ENCODE measurements around the gene TASP1. TPM values are rescaled to one million over a fixed set of nuclear protein-coding genes. Genes with fewer than 3 reads are reported as not detected.
A peak's percentile ranks its signal among the peaks of the same experiment; 100 is the strongest.

Gene TASP1, protein sequence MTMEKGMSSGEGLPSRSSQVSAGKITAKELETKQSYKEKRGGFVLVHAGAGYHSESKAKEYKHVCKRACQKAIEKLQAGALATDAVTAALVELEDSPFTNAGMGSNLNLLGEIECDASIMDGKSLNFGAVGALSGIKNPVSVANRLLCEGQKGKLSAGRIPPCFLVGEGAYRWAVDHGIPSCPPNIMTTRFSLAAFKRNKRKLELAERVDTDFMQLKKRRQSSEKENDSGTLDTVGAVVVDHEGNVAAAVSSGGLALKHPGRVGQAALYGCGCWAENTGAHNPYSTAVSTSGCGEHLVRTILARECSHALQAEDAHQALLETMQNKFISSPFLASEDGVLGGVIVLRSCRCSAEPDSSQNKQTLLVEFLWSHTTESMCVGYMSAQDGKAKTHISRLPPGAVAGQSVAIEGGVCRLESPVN
- 10 to 100 TPM in 1 of 2 donors, 1 to 10 TPM in 1; 4.9 to 11.9 TPM for total RNA-seq

- ATAC-seq (peak; percentile 99), DNase-seq (ENCODE audit: low spot score in 2 of 2) (peak; percentile 93 to 96)
- H3K9me3 Mint-ChIP-seq, result no peaks in the 10 kb centered on the region
- no peaks in the 10 kb centered on the region for H3K36me3 Mint-ChIP-seq
- H3K27ac Mint-ChIP-seq, result peak within 1 kb of the TSS; percentile 79 to 93
These were observed at the start of gene TASP1 for GRCh38 chr20:13638496-13639149. TASP1 (minus strand) TSS chr20:13638932; CDS start chr20:13630078, 8,854 bp downstream.

DNA sequence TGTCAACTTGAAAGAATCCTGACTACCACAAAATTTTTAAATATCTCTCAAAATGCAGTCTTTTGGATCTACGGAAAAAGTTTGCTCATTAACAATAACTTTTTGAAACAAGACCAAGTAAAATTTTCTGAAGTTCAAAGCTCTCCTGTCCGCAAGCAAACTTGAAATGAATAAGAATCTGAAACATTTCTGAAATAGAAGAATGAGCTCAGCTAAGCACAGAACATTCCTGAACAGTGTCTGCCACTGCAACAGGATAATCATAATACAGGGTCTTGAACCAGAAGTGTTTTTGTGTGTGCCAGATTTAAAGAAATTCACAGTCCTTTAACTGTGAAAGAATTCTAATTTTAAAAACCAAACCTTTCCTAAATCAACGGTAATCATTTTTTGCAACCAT lies 49.1 kb upstream of the TASP1 start:
- no peak for DNase-seq (ENCODE audit: low spot score in 2 of 2)
- ATAC-seq, result no peak
- Mint-ChIP-seq H3K36me3 (no peaks in the 10 kb centered on the region), H3K9me3 (no peaks in the 10 kb centered on the region), H3K27ac (no peak overlapping the region)

GRCh38 chr20:13685623-13686022 lies 46.9 kb upstream of the TASP1 start:
- ATAC-seq (no peak), DNase-seq (ENCODE audit: low spot score in 2 of 2) (no peak)
- no peaks in the 10 kb centered on the region for H3K36me3 Mint-ChIP-seq
- no peaks in the 10 kb centered on the region for H3K9me3 Mint-ChIP-seq
- H3K27ac Mint-ChIP-seq, result no peak overlapping the region

GRCh38 chr20:13684566-13685222 lies 46.0 kb upstream of the TASP1 start:
- Mint-ChIP-seq H3K27ac (no peak overlapping the region), H3K9me3 (no peaks in the 10 kb centered on the region), H3K36me3 (no peaks in the 10 kb centered on the region)
- DNase-seq (ENCODE audit: low spot score in 2 of 2), result no peak
- no peak for ATAC-seq

GRCh38 chr20:13683833-13684232 lies 45.1 kb upstream of the TASP1 start:
- ATAC-seq, result no peak
- H3K9me3 Mint-ChIP-seq, result no peaks in the 10 kb centered on the region

DNA sequence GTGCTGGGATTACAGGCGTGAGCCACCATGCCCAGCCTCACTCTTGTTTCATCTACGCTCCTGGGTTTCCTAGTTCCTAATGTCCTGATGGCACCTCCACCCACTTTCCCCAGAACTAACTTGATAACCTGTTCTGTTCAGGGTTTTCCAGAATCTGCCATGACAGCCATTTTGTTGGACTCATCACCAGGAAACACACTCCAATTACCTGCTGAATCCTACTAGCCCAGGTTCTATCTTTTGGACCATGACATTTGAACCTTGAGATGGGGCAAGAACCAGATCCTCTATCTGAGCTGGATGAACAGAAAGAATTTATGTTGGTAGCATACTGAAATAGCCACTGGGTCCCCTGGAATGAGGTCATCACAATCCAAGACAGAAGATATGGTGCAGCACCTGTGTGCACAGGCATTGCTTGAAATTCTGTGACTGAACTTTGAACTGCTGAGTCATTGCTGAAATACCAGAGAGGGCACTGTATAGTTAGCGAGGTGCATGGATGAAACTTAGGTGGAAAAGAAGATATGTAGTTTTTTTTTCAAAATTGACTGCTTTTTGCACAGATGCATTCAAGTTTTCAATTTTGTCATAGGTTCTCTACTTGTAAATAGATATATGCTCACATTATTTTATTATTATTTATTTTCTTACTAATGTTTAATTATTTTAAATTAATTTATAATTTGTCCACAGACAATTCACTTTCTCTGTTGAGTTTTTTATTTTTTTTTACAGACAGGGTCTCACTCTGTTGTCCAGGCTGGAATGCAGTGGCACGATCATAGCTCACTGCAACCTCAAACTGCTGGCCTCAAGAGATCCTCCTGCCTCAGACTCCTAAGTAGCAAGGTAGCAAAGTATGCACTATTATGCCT lies 42.8 kb upstream of the TASP1 start:
- ATAC-seq, result peak in 1 of 2 donors; percentile 71
- Mint-ChIP-seq H3K9me3 (no peaks in the 10 kb centered on the region), H3K27ac (no peak overlapping the region), H3K36me3 (no peaks in the 10 kb centered on the region)
- no peak for DNase-seq (ENCODE audit: low spot score in 2 of 2)

More at GRCh38 chr20:13683833-13684232, 45.1 kb upstream of the TASP1 start:
- no peak for DNase-seq (ENCODE audit: low spot score in 2 of 2)
- no peaks in the 10 kb centered on the region for H3K36me3 Mint-ChIP-seq
- no peak overlapping the region for H3K27ac Mint-ChIP-seq

- no peaks in the 10 kb centered on the region for H3K9me3 Mint-ChIP-seq
- ATAC-seq (no peak), DNase-seq (ENCODE audit: low spot score in 2 of 2) (no peak)
- H3K27ac Mint-ChIP-seq, result no peak overlapping the region
- no peaks in the 10 kb centered on the region for H3K36me3 Mint-ChIP-seq
These were observed 40.2 kb upstream of the TASP1 start for GRCh38 chr20:13678944-13679343.

DNA sequence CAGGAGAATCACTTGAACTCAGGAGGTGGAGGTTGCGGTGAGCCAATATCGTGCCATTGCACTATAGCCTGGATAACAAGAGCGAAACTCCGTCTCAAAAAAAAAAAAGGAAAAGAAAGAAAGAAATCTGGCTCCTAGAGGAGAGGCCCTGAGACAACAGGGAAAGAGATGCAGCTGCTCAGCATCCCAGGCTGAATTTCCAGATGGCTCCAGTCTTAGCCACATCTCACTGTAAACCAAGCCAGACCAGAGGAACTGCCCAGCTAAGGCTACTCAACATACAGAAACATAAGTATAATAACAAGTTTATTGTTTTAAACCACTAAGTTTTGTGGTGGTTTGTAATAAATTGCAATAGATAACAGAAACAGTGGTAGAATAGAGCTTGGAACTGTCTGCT lies 38.5 kb upstream of the TASP1 start:
- H3K36me3 Mint-ChIP-seq, result no peaks in the 10 kb centered on the region
- DNase-seq (ENCODE audit: low spot score in 2 of 2) (no peak), ATAC-seq (no peak)
- H3K27ac Mint-ChIP-seq, result no peak overlapping the region
- no peaks in the 10 kb centered on the region for H3K9me3 Mint-ChIP-seq

- Mint-ChIP-seq H3K27ac (no peak overlapping the region), H3K9me3 (no peaks in the 10 kb centered on the region), H3K36me3 (no peaks in the 10 kb centered on the region)
- DNase-seq (ENCODE audit: low spot score in 2 of 2) (no peak), ATAC-seq (no peak)
These were observed 38.0 kb upstream of the TASP1 start for GRCh38 chr20:13676682-13677081.

- H3K27ac Mint-ChIP-seq, result no peak overlapping the region
- H3K9me3 Mint-ChIP-seq, result no peaks in the 10 kb centered on the region
- ATAC-seq, result no peak
- no peak for DNase-seq (ENCODE audit: low spot score in 2 of 2)
- H3K36me3 Mint-ChIP-seq, result no peaks in the 10 kb centered on the region
These were observed 34.0 kb upstream of the TASP1 start for GRCh38 chr20:13672690-13673089.

- Mint-ChIP-seq H3K9me3 (no peaks in the 10 kb centered on the region), H3K27ac (no peak overlapping the region), H3K36me3 (no peaks in the 10 kb centered on the region)
- DNase-seq (ENCODE audit: low spot score in 2 of 2) (no peak), ATAC-seq (no peak)
These were observed 33.2 kb upstream of the TASP1 start for GRCh38 chr20:13671916-13672378.

DNA sequence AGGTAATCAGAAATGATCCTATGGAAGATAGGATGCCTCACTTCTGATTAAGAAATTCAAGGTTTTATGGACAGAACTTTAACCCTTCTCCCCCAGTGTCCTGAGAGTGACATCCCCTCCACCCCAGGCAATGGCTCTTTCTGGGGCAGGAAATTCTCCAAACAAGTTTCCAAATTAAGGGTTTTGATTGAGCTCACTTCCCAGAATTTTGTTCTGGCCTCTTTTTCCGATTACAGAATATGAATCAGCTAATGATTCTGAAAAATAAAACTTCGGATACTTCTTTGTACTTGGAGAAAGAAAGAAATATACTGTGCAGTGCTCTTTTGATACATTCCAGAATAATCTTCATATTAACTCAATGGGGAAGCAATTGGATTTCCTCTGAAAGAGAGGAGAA lies 32.8 kb upstream of the TASP1 start:
- Mint-ChIP-seq H3K36me3 (no peaks in the 10 kb centered on the region), H3K9me3 (no peaks in the 10 kb centered on the region), H3K27ac (no peak overlapping the region)
- ATAC-seq (no peak), DNase-seq (ENCODE audit: low spot score in 2 of 2) (no peak)

DNA sequence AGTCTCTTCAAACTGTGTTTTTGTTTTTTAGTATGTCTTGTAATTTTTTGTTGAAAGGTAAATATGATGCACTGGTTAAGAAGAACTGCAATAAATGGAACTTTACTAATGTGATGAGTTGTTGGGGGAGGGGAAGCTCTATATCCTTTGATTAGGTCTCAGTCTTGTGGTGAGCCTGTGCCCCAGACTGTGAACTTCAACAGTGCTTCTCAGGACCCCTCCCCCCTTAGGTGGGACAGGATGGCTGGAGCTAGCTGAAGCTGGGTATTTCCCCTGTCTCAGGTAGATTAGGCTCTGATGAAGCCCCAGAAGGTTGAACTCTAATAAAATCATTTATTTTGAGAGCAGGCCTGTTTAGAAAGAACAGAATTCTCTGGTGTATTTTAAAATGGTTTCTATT lies 31.4 kb upstream of the TASP1 start:
- H3K27ac Mint-ChIP-seq, result no peak overlapping the region
- no peaks in the 10 kb centered on the region for H3K36me3 Mint-ChIP-seq
- no peaks in the 10 kb centered on the region for H3K9me3 Mint-ChIP-seq
- DNase-seq (ENCODE audit: low spot score in 2 of 2) (no peak), ATAC-seq (no peak)

GRCh38 chr20:13665709-13666395 lies 27.1 kb upstream of the TASP1 start:
- H3K9me3 Mint-ChIP-seq, result no peaks in the 10 kb centered on the region
- H3K36me3 Mint-ChIP-seq, result no peaks in the 10 kb centered on the region
- no peak for DNase-seq (ENCODE audit: low spot score in 2 of 2)
- no peak for ATAC-seq
- no peak overlapping the region for H3K27ac Mint-ChIP-seq

GRCh38 chr20:13661070-13661685 lies 22.4 kb upstream of the TASP1 start:
- H3K36me3 Mint-ChIP-seq, result no peaks in the 10 kb centered on the region
- ATAC-seq, result no peak
- DNase-seq (ENCODE audit: low spot score in 2 of 2), result no peak
- no peak overlapping the region for H3K27ac Mint-ChIP-seq
- H3K9me3 Mint-ChIP-seq, result no peaks in the 10 kb centered on the region

- no peak for DNase-seq (ENCODE audit: low spot score in 2 of 2)
- H3K36me3 Mint-ChIP-seq, result no peaks in the 10 kb centered on the region
- H3K9me3 Mint-ChIP-seq, result no peaks in the 10 kb centered on the region
- no peak overlapping the region for H3K27ac Mint-ChIP-seq
- no peak for ATAC-seq
These were observed 20.6 kb upstream of the TASP1 start for GRCh38 chr20:13659288-13659687.
